Activated T-helper 1 cell treated with Interleukin-2 at 50 U/mL for 16 hours (primary cell): ENCODE measurements around the gene DHX35.

ENCODE experiments used
- DNase-seq: peaks from one replicate; pipeline ENCODE4 v3.0.0-alpha.2; 2020; ENCODE audit warnings: low read depth

Gene DHX35

GRCh38 chr20:39066471-39067242, 104.5 kb downstream of the DHX35 start:
- no peak for DNase-seq

- no peak for DNase-seq
These were observed 105.5 kb downstream of the DHX35 start for GRCh38 chr20:39067526-39068216.

- DNase-seq: no peak
These were observed 107.8 kb downstream of the DHX35 start for GRCh38 chr20:39069976-39070375.

GRCh38 chr20:39070484-39071231, 108.5 kb downstream of the DHX35 start:
- no peak for DNase-seq

GRCh38 chr20:39072132-39072531, 110.0 kb downstream of the DHX35 start:
- DNase-seq: no peak

- no peak for DNase-seq
These were observed 110.5 kb downstream of the DHX35 start for GRCh38 chr20:39072653-39073052.

GRCh38 chr20:39075731-39076130, 113.6 kb downstream of the DHX35 start:
- no peak for DNase-seq

- no peak for DNase-seq
These were observed 114.8 kb downstream of the DHX35 start for GRCh38 chr20:39076958-39077357.

GRCh38 chr20:39080326-39080725, 118.2 kb downstream of the DHX35 start:
- DNase-seq: no peak

GRCh38 chr20:39081255-39081654, 119.1 kb downstream of the DHX35 start:
- peak; percentile 62 for DNase-seq

GRCh38 chr20:39082622-39083398, 120.7 kb downstream of the DHX35 start:
- no peak for DNase-seq

- DNase-seq: no peak
These were observed 121.6 kb downstream of the DHX35 start for GRCh38 chr20:39083761-39084160.

- DNase-seq: no peak
These were observed 126.9 kb downstream of the DHX35 start for GRCh38 chr20:39089029-39089428.
